ENCODE results near the gene DIAPH2. TPM values are rescaled to one million over a fixed set of nuclear protein-coding genes. Genes with fewer than 3 reads are reported as not detected.
"Not testable (repeated sequence)": the region's sequence is repeated elsewhere in the genome, so short reads cannot be mapped to it uniquely, and the experiment has no call there.

Gene DIAPH2
- total RNA-seq, 2 donors from 2014 or later = 39.5 to 53.1 TPM

DNA sequence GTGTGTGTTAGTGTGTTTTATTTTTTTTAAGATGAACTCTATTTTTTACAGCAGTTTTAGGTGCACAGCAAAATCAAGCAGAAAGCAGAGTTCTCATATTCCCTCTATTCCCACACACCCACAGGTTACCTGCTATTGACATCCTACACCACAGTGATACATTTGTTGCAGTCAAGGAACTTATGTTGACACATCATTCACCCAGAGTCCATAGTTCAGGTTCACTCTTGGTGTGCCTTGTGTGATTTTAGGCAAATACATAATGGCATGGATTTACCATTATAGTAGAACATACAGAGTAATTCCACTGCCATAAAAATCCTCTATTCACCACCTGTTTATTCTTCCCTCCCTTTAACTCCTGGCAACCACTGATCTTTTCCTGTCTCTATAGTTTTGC is 28.7 kb downstream of the DIAPH2 start:
- intact Hi-C loops (cut with DNase I) = no loop called here
- no peak for DNase-seq (ENCODE audit: low spot score)

DNA sequence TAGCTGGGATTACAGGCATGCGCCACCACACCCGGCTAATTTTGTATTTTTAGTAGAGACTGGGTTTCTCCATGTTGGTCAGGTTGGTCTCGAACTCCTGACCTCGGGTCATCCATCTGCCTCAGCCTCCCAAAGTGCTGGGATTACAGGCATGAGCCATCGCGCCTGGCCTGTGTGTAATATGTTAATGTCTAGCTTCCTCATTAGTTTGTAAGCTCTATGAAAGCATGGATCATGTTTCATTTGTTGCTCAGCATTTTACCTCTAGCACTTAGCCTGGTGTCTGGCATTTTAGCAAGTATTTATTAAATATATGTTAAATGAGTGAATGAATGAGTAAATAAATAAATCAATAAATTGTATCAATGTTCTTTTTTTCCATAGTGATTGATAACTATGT is 29.8 kb downstream of the DIAPH2 start:
- DNase-seq (ENCODE audit: low spot score); intact Hi-C loops (cut with DNase I): not testable (repeated sequence)

GRCh38 chrX:96715481-96715880 is 30.8 kb downstream of the DIAPH2 start:
- no peak for DNase-seq (ENCODE audit: low spot score)
- intact Hi-C loops (cut with DNase I) = no loop called here

DNA sequence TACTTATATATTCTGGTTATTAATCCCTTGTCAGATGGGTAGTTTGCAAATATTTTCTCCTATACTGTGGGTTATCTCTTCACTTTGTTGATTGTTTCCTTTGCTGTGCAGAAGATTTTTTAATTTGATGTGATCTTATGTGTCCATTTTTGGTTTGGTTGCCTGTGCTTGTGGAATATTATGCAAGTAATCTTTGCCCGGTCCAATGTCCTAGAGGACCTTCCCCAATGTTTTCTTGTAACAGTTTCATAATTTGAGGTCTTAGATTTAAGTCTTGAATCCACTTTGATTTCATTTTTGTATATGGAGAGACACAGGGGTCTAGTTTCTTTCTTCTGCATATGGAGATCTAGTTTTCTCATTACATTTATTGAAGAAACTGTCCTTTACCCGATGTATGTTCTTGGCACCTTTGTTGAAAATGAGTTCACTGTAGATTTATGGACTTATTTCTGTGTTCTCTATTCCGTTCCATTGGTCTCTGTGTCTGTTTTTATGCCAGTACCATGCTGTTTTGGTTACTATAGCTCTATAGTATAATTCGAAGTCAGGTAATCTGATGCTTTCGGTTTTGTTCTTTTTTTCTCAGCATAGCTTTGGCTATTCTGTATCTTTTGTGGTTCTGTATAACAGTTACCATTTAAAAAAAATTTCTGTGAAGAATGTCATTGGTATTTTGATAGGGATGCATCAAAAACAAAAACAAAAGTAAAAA is 34.7 kb downstream of the DIAPH2 start:
- no peak for DNase-seq (ENCODE audit: low spot score)
- intact Hi-C loops (cut with DNase I) = no loop called here

DNA sequence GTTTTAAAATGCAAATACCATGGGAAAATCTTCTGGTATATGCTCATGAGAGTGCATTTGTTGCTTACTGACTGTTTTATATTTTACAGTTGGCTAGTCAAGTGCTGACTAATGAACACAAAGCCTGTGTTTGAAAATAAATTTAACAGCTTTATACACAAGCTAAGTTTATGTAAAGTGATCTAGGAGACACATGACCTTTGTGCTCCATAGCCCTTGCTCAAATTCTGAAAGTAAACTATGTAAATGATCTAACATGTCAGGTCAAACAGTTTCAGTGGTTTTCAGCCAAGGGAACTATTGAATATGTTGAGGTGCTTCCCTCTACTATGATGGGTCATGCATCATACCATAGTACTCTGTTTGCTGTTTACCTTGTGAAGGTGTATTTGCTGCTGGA is 36.7 kb downstream of the DIAPH2 start:
- DNase-seq (ENCODE audit: low spot score) = no peak
- intact Hi-C loops (cut with DNase I) = no loop called here

DNA sequence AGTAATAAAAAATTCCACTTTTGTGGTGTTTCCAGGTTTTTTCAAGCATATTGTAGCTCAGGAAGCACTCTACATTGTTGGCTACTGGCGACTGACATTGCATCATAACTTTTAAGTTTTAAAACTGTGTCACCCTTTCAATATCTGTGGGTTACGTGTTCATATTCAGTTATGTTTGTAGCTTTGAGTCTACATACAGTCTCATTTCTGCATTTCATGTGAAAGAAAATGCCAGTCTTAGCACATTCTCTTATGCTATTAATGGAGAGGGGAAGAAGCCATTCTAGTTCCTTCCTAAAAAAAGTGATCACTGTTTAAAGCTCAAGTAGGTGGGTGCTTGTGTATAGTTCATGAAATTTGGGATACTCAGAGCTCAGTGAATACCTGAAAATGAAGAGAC is 38.1 kb downstream of the DIAPH2 start:
- no peak for DNase-seq (ENCODE audit: low spot score)
- intact Hi-C loops (cut with DNase I) = no loop called here

GRCh38 chrX:96729053-96729452 is 44.4 kb downstream of the DIAPH2 start:
- intact Hi-C loops (cut with DNase I) = no loop called here
- DNase-seq (ENCODE audit: low spot score) = no peak

DNA sequence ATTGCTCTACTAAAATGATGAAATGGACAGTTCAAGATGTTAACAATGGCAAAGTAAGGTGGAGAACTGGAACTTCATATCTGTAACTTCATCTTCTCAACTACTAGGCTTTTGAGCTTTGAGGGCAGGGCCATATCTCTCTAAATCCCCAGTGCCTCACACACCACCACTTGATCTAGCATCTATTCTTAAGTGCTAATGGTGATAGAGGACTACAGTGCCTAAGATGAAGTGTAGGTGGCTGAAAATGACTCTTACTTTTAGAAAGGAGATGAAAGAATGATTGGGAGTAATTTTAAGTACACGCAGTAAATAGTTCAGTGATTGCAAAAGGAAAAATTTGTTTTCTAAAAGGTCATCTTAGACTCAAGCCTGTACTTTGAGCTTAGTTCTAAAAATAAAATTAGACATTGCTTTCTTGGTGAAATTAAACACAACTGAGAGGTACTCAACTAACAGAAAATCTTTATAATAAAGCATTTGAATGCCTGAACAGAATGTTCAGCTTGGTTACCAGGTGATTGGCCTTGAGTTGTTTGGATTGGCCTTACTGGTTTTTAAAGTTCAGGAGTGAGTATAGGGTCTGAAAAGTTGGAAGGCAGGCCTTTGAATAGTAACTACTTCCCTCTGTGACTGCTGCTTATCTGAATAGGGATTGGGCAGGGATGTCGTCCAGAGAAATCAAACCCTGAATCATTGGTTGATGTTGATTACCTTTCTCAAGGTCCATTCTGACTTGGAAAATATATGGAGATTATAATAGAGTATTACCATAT is 45.4 kb downstream of the DIAPH2 start:
- no peak for DNase-seq (ENCODE audit: low spot score)
- intact Hi-C loops (cut with DNase I) = no loop called here

GRCh38 chrX:96731000-96731399 is 46.4 kb downstream of the DIAPH2 start:
- DNase-seq (ENCODE audit: low spot score); intact Hi-C loops (cut with DNase I): not testable (repeated sequence)

DNA sequence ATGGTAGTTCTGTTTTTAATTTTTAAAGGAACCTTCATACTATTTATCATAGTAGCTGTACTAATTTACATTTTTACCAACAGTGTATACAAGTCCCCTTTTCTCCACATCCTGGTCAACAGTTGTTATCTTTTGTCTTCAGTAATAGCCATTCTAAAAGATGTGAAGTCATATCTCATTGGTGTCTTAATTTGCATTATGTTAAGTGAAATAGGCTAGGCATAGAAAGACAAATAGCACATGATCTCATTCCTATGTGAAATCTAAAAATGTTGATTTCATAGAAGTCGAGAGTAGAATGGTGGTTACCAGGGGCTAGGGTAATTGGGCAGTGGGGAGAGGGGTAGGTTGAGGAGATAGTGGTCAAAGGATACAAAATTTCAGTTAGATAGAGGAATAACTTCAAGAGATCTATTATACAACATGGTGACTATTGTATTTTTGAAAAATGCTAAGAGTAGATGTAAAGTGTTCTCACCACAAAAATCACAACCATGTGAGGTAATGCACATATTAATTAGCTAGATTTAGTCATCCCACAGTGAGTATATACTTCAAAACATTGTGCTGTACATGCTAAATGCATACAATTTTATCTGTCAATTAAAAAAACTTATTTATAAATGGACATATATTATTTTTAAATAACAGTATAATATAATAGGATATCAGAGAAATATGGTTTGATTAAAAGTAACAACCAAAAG is 58.9 kb downstream of the DIAPH2 start:
- intact Hi-C loops (cut with DNase I) = no loop called here
- no peak for DNase-seq (ENCODE audit: low spot score)

- intact Hi-C loops (cut with DNase I) = no loop called here
- no peak for DNase-seq (ENCODE audit: low spot score)
Measured at GRCh38 chrX:96752781-96753180, 68.1 kb downstream of the DIAPH2 start.

GRCh38 chrX:96753230-96753629 is 68.6 kb downstream of the DIAPH2 start:
- intact Hi-C loops (cut with DNase I) = no loop called here
- DNase-seq (ENCODE audit: low spot score) = no peak

DNA sequence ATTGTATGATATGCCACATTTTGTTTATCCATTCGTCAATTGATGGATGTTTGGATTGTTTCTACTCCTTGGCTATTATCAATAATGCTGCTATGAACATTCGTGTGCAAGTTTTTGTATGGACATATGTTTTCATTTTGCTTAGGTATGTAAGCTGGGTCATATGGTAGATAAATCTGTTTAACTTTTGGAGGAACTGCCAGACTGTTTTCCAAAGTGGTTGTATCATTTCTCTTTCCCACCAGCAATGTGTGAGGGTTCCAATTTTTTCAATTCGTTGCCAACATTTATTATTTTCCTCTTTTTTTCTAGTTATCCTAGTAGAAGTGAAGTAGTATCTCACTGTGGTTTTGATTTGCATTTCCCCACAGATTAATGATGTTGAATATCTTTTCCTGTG is 71.8 kb downstream of the DIAPH2 start:
- intact Hi-C loops (cut with DNase I) = no loop called here
- no peak for DNase-seq (ENCODE audit: low spot score)

GRCh38 chrX:96761566-96761965 is 76.9 kb downstream of the DIAPH2 start:
- intact Hi-C loops (cut with DNase I) = no loop called here
- DNase-seq (ENCODE audit: low spot score) = no peak

- no peak for DNase-seq (ENCODE audit: low spot score)
- intact Hi-C loops (cut with DNase I) = no loop called here
Measured at GRCh38 chrX:96763608-96764007, 79.0 kb downstream of the DIAPH2 start.

GRCh38 chrX:96764864-96765263 is 80.2 kb downstream of the DIAPH2 start:
- intact Hi-C loops (cut with DNase I) = no loop called here

GRCh38 chrX:96770315-96770714 is 85.7 kb downstream of the DIAPH2 start:
- DNase-seq (ENCODE audit: low spot score) = no peak
- intact Hi-C loops (cut with DNase I) = no loop called here

More at GRCh38 chrX:96764864-96765263, 80.2 kb downstream of the DIAPH2 start:
- DNase-seq (ENCODE audit: low spot score) = no peak

DNA sequence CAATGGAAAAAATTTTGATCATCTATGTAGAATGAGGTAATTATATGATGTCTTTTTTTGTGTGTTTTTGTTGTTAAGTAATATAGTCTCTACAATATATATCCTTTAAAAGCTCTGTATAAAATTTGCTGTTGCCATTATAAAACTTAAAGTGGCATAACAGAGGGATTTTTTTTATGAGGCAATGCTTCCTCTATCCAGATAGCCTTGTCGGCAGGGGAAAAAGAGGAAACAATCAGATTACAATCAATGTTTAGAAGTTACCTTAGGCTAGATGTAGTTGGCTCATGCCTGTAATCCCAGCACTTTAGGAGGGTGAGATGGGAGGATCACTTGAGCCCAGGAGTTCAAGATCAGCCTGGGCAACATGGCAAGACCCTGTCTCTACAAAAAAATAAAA is 86.8 kb downstream of the DIAPH2 start:
- DNase-seq (ENCODE audit: low spot score) = no peak
- intact Hi-C loops (cut with DNase I) = no loop called here

- no peak for DNase-seq (ENCODE audit: low spot score)
- intact Hi-C loops (cut with DNase I) = no loop called here
Measured at GRCh38 chrX:96774116-96774515, 89.5 kb downstream of the DIAPH2 start.

DNA sequence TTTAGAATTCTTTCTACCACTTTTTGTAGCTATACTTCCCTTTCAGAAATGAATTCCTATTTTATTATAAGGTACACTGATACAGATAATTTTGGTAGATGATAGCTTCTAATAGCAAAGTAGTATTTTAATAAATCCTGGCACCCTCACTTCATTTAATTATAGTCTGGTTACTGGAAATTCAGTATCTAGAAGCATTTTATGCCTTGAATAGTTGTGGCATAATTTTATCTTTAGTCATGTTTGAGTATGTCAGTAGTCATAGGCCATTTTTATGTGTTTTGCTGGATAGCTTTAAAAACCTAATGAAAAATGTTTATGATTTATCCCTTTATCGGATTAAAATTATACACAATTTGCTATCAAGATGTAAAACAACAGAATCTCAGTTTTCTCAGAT is 92.3 kb downstream of the DIAPH2 start:
- intact Hi-C loops (cut with DNase I) = no loop called here
- no peak for DNase-seq (ENCODE audit: low spot score)

Measured in posterior vena cava (tissue), 2 donors.